ENCODE data around the gene TARBP2. TPM values are rescaled to one million over a fixed set of nuclear protein-coding genes. Genes with fewer than 3 reads are reported as not detected.
A peak's percentile ranks its signal among the peaks of the same experiment; 100 is the strongest.

Gene TARBP2
- total RNA-seq, 1 donor from 2014 or later: 45.3 TPM

DNA sequence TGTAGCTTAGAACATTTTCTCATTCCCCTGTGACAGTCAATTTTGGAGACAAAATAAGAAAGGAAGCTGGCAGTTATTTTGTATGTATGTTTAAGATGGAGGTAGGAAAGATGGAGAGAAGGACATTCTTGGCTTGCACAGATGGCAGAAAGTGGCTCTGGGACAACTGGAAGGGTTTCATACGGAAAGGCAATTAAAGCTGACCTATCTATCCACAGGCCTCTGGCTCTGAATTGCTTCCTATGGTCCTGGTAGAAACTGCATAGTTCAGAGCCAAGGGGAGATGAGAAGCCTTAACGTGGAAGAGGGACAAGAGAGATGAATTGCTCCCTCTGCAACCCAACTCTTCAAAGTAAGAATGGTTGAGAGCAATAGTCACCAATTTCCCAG lies 14.2 kb downstream of the TARBP2 start:
- TF ChIP-seq, protein P1, sequence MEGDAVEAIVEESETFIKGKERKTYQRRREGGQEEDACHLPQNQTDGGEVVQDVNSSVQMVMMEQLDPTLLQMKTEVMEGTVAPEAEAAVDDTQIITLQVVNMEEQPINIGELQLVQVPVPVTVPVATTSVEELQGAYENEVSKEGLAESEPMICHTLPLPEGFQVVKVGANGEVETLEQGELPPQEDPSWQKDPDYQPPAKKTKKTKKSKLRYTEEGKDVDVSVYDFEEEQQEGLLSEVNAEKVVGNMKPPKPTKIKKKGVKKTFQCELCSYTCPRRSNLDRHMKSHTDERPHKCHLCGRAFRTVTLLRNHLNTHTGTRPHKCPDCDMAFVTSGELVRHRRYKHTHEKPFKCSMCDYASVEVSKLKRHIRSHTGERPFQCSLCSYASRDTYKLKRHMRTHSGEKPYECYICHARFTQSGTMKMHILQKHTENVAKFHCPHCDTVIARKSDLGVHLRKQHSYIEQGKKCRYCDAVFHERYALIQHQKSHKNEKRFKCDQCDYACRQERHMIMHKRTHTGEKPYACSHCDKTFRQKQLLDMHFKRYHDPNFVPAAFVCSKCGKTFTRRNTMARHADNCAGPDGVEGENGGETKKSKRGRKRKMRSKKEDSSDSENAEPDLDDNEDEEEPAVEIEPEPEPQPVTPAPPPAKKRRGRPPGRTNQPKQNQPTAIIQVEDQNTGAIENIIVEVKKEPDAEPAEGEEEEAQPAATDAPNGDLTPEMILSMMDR (IDR thresholded peaks at IDR 0.05; ENCODE audit: unreplicated experiment): no peak
- Mint-ChIP-seq H3K4me1 (ENCODE audit: unreplicated experiment) (peaks cover 18% of the 10 kb centered on the region), H3K27me3 (ENCODE audit: unreplicated experiment) (peaks cover 2% of the 10 kb centered on the region), H3K27ac (ENCODE audit: unreplicated experiment) (peak overlapping the region; percentile 25), H3K4me3 (ENCODE audit: unreplicated experiment) (peak overlapping the region; percentile 54), H3K36me3 (ENCODE audit: low read depth, unreplicated experiment) (peaks cover 51% of the 10 kb centered on the region), H3K9me3 (ENCODE audit: unreplicated experiment) (no peaks in the 10 kb centered on the region)
- no peak for DNase-seq (ENCODE audit: low spot score)

DNA sequence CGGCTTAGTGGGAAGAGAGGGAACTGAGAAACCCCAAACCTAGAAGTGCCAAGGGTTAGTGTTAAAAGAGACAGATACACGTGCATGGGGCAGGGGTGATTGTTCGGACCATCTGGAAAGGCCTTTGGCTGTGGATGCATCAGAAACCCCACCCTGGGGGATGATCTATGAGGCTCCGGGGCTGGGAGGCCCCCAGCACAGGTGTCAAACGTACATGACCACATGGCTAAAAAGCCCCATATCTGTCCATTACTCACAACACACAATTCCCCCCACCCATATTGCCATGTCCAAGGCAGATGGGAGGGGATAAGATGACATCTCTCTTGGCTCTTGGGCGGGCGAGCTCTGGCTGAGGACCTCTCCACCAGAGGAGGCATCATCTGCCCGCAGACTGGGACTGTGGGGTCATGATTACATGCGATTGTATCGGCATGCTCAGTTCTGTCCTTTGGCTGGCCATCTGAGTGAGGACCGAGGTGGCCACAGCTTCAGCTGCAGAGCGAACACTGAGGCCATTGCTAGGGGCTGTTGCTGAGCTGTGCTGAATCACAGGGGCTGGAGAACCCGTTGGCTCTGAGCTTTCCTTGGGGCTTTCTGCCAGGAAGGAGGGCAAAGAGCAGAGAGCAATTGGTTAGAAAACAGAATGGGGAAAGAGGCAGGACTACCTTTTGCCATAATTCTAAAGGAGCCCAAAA lies 15.8 kb downstream of the TARBP2 start:
- H3K4me1 Mint-ChIP-seq (ENCODE audit: unreplicated experiment): peaks cover 18% of the 10 kb centered on the region
- H3K4me3 Mint-ChIP-seq (ENCODE audit: unreplicated experiment): no peak overlapping the region
- TF ChIP-seq, protein P1 (IDR thresholded peaks at IDR 0.05; ENCODE audit: unreplicated experiment): no peak
- peaks cover 51% of the 10 kb centered on the region for H3K36me3 Mint-ChIP-seq (ENCODE audit: low read depth, unreplicated experiment)
- no peaks in the 10 kb centered on the region for H3K9me3 Mint-ChIP-seq (ENCODE audit: unreplicated experiment)
- no peak overlapping the region for H3K27ac Mint-ChIP-seq (ENCODE audit: unreplicated experiment)
- DNase-seq (ENCODE audit: low spot score): no peak
- H3K27me3 Mint-ChIP-seq (ENCODE audit: unreplicated experiment): no peaks in the 10 kb centered on the region

DNA sequence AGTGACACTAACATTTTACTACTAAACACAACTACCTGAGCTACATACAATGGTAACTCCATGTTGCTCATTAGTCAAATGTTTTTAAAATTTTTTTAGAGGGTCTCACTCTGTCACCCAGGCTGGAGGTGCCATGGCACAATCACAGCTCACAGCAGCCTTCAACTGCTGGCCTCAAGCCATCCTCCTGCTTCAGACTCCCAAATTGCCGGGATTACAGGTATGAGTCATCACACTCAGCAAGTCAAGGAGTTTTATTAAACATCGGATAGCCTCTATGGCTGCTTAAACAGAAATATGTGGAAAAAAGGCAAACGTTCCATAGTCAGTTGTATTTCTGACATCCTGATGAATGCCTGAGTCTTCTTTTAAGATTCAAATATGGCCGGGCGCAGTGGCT lies 17.3 kb downstream of the TARBP2 start:
- TF ChIP-seq, protein P1 (IDR thresholded peaks at IDR 0.05; ENCODE audit: unreplicated experiment): no peak
- no peaks in the 10 kb centered on the region for H3K9me3 Mint-ChIP-seq (ENCODE audit: unreplicated experiment)
- no peak overlapping the region for H3K27ac Mint-ChIP-seq (ENCODE audit: unreplicated experiment)
- peaks cover 18% of the 10 kb centered on the region for H3K4me1 Mint-ChIP-seq (ENCODE audit: unreplicated experiment)
- H3K4me3 Mint-ChIP-seq (ENCODE audit: unreplicated experiment): no peak overlapping the region
- H3K36me3 Mint-ChIP-seq (ENCODE audit: low read depth, unreplicated experiment): peaks cover 47% of the 10 kb centered on the region
- no peaks in the 10 kb centered on the region for H3K27me3 Mint-ChIP-seq (ENCODE audit: unreplicated experiment)
- DNase-seq (ENCODE audit: low spot score): no peak

DNA sequence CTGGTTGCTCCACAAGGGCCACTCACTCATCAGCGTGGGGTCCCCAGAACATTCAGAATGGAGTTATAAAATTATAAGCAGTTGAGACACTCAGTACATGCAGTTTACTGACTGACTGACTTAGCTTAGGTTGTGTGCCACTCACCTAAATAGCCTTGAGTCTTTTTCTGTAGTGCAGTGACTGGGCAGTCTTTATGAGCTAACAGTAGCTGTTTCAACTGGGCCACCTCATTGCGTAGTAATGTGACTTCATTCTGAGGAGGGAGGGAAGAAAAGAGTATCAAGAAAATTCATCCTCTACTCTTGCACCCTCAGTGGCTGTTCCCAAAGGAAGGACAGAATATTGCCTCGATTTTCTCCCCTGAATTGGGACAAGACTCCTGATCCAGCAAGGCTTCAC lies 22.0 kb downstream of the TARBP2 start:
- TF ChIP-seq, protein P1 (IDR thresholded peaks at IDR 0.05; ENCODE audit: unreplicated experiment): no peak
- Mint-ChIP-seq H3K27me3 (ENCODE audit: unreplicated experiment) (peaks cover 2% of the 10 kb centered on the region), H3K4me3 (ENCODE audit: unreplicated experiment) (no peak overlapping the region)

DNA sequence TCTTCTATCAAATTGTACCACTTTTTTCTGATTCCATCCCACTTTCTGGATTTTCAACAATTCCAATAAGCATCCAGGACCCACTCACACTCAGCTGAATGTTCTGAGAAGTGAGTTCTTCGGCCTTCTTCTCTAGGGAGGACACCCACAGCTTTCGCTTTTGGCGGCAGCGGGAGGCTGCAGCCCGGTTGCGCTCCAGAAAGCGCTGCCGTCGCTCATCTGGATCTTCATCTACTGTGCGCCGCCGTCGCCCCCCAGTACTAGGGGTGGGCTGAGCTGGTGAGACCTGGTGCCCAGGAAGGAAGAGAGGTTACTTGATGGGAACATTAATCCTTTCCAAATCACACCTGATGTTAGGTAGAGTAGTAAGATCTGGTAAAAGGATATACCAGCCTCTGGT lies 23.4 kb downstream of the TARBP2 start:
- peaks cover 2% of the 10 kb centered on the region for H3K27me3 Mint-ChIP-seq (ENCODE audit: unreplicated experiment)
- no peaks in the 10 kb centered on the region for H3K9me3 Mint-ChIP-seq (ENCODE audit: unreplicated experiment)
- no peak overlapping the region for H3K4me3 Mint-ChIP-seq (ENCODE audit: unreplicated experiment)
- no peak for DNase-seq (ENCODE audit: low spot score)
- peaks cover 50% of the 10 kb centered on the region for H3K36me3 Mint-ChIP-seq (ENCODE audit: low read depth, unreplicated experiment)
- TF ChIP-seq, protein P1 (IDR thresholded peaks at IDR 0.05; ENCODE audit: unreplicated experiment): no peak
- no peak overlapping the region for H3K27ac Mint-ChIP-seq (ENCODE audit: unreplicated experiment)
- no peaks in the 10 kb centered on the region for H3K4me1 Mint-ChIP-seq (ENCODE audit: unreplicated experiment)

More for the DNA sequence above, 22.0 kb downstream of the TARBP2 start:
- no peaks in the 10 kb centered on the region for H3K9me3 Mint-ChIP-seq (ENCODE audit: unreplicated experiment)
- peaks cover 47% of the 10 kb centered on the region for H3K36me3 Mint-ChIP-seq (ENCODE audit: low read depth, unreplicated experiment)
- H3K27ac Mint-ChIP-seq (ENCODE audit: unreplicated experiment): no peak overlapping the region
- no peaks in the 10 kb centered on the region for H3K4me1 Mint-ChIP-seq (ENCODE audit: unreplicated experiment)
- no peak for DNase-seq (ENCODE audit: low spot score)

Data from endothelial cell (in vitro differentiated cells).